ENCODE data around the gene BHMT2.

DNA sequence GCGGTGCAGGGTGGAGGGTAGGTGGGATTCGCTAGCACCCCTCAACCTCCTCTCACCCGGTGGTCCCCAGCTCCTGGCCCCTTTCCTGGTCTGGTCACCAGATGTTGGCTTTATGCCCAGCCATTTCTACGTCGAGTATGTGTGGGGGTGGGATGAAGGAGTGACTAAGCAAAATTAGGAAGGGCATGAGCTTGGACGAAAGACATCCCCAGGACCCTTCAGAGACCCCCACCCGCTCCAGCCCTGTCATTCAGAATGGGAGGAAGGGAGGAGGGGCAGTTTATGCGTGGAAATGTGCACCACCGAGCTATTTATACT is 742 bp downstream of the BHMT2 start:
- TF ChIP-seq TAF1 (IDR thresholded peaks at IDR 0.05; ENCODE audit: borderline replicate concordance, insufficient read depth, low read length) (no peak), POLR2AphosphoS5 (IDR thresholded peaks at IDR 0.05; ENCODE audit: low read depth, low read length) (no peak), SIN3A (IDR thresholded peaks at IDR 0.05; ENCODE audit: borderline replicate concordance, insufficient read depth, low read length) (no peak), REST (IDR thresholded peaks at IDR 0.05; ENCODE audit: insufficient read depth in 1 of 2, low read depth in 2 of 2, low read length in 2 of 2) (no peak), FOXP2 (optimal IDR thresholded peaks at IDR 0.05; ENCODE audit: borderline replicate concordance, extremely low read depth, extremely low read length, insufficient read depth) (no peak)
